OCI-LY1 (cell line): ENCODE data around the gene POLR1A.

Experiments used
- H2AFZ ChIP-seq: fragments of 200-600 bp; sonication (generic), shearing (Covaris generic); 2 replicates; pipeline ENCODE4 v1.6.0; 2014; ENCODE audit warnings: antibody characterized with exemption, mild to moderate bottlenecking, low read length
- H3F3A ChIP-seq: fragments of 200-600 bp; sonication (generic), shearing (Covaris generic); 2 replicates; pipeline ENCODE4 v1.6.0; 2014; ENCODE audit warnings: mild to moderate bottlenecking, antibody characterized with exemption, low read length, moderate library complexity; ENCODE audit not compliant: insufficient read depth
- H3K27ac ChIP-seq: fragments of 200-600 bp; sonication (generic); 2 replicates; pipeline ENCODE4 v1.5.1; 2014; ENCODE audit warnings: low read length, mixed run types, mild to moderate bottlenecking, low read depth; ENCODE audit not compliant: poor library complexity, severe bottlenecking
- H3K27me3 ChIP-seq: fragments of 200-600 bp; sonication (generic); 2 replicates; pipeline ENCODE4 v1.6.0; 2014; ENCODE audit warnings: antibody characterized with exemption, mild to moderate bottlenecking, low read length, moderate library complexity; ENCODE audit not compliant: insufficient read depth
- H3K36me3 ChIP-seq: fragments of 200-600 bp; sonication (generic); 2 replicates; pipeline ENCODE4 v1.6.1; 2014; ENCODE audit warnings: mild to moderate bottlenecking, antibody characterized with exemption, low read length, moderate library complexity, mixed read lengths; ENCODE audit not compliant: insufficient read depth
- H3K4me1 ChIP-seq: fragments of 200-600 bp; sonication (generic); 2 replicates; pipeline ENCODE4 v1.5.1; 2014; ENCODE audit warnings: mild to moderate bottlenecking, low read length, moderate library complexity; ENCODE audit not compliant: insufficient read depth, severe bottlenecking
- H3K4me2 ChIP-seq: fragments of 200-600 bp; sonication (generic), shearing (Covaris generic); 2 replicates; pipeline ENCODE4 v1.6.1; 2014; ENCODE audit warnings: low read length
- H3K4me3 ChIP-seq: fragments of 200-600 bp; sonication (generic); 2 replicates; pipeline ENCODE4 v1.5.1; 2014; ENCODE audit warnings: low read length, low read depth, mild to moderate bottlenecking, mixed read lengths; ENCODE audit not compliant: poor library complexity, severe bottlenecking
- H3K79me2 ChIP-seq: fragments of 200-600 bp; shearing (Covaris generic); 2 replicates; pipeline ENCODE4 v1.6.1; 2016; ENCODE audit warnings: mixed run types, low read length, mixed read lengths; ENCODE audit not compliant: insufficient read depth
- H3K9ac ChIP-seq: fragments of 200-600 bp; sonication (generic), shearing (Covaris generic); 2 replicates; pipeline ENCODE4 v1.6.1; 2014; ENCODE audit warnings: mild to moderate bottlenecking, low read length, mixed read lengths
- H3K9me2 ChIP-seq: fragments of 200-600 bp; sonication (generic), shearing (Covaris generic); 2 replicates; pipeline ENCODE4 v1.6.1; 2014; ENCODE audit warnings: low read depth, mild to moderate bottlenecking, low read length, mixed read lengths
- H3K9me3 ChIP-seq: fragments of 200-600 bp; shearing (Covaris generic); 2 replicates; pipeline ENCODE4 v1.6.1; 2014; ENCODE audit warnings: low read length, mixed read lengths
- H4K20me1 ChIP-seq: fragments of 200-600 bp; sonication (generic), shearing (Covaris generic); 2 replicates; pipeline ENCODE4 v1.6.0; 2016; ENCODE audit warnings: mild to moderate bottlenecking, low read length; ENCODE audit not compliant: insufficient read depth
- EZH2 ChIP-seq: fragments of 200-600 bp; sonication (generic), shearing (Covaris generic); IDR thresholded peaks from 2 replicates; pipeline ENCODE4 v1.8.0; 2017; ENCODE audit warnings: borderline replicate concordance, mixed run types, mild to moderate bottlenecking, antibody characterized with exemption, low read length, moderate library complexity, mixed read lengths
- TF ChIP-seq, protein P1 (sequence below): fragments of 200-600 bp; sonication (generic), shearing (Covaris generic); IDR thresholded peaks from 2 replicates; pipeline ENCODE4 v1.5.1; 2017; ENCODE audit warnings: mild to moderate bottlenecking, antibody characterized with exemption, low read length, moderate library complexity, mixed read lengths

Gene POLR1A

DNA sequence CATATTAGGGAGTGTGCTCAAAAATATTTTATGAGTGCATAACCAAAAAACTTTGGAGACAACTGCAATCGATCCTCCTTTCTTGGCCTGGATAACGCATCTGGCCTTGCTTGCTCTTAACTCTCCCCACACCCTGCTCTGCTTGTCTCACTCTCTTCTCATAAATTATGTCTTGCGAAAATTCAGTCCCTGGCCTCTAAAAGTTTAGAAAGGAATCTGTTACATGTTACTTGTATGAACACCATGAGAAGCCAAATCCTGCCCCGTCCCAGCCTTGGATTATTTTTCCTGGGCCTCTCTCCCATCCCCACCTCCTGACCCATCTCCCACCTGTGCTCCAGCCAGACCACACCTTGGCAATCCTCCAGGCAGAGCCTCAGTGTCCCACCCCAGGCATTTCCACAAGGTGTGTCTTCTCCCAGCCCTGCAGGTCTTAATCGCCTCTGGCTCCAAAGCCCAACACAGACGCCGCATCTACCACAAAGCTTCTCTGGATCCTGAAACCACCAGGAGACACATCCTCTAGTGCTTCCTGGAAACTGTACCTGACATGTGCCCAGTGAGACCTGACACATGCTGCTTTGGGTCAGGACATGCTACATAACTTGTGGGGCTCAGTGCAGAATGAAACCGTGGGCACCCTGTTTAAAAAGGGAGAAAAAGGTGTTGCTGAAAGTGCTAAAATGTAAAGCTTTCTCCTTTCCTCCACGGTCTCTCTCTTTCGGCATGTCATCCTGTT lies 117.3 kb downstream of the POLR1A start:
- H3K36me3 ChIP-seq = no peaks in the 10 kb centered on the region
- no peaks in the 10 kb centered on the region for H3K9me3 ChIP-seq
- H3K27ac ChIP-seq = no peak overlapping the region
- H3K4me3 ChIP-seq = no peak overlapping the region
- no peak overlapping the region for H2AFZ ChIP-seq
- no peak overlapping the region for H3K4me2 ChIP-seq
- H3K4me1 ChIP-seq = no peaks in the 10 kb centered on the region
- H3K9me2 ChIP-seq = no peaks in the 10 kb centered on the region
- H3K9ac ChIP-seq = no peak overlapping the region
- TF ChIP-seq, protein P1, sequence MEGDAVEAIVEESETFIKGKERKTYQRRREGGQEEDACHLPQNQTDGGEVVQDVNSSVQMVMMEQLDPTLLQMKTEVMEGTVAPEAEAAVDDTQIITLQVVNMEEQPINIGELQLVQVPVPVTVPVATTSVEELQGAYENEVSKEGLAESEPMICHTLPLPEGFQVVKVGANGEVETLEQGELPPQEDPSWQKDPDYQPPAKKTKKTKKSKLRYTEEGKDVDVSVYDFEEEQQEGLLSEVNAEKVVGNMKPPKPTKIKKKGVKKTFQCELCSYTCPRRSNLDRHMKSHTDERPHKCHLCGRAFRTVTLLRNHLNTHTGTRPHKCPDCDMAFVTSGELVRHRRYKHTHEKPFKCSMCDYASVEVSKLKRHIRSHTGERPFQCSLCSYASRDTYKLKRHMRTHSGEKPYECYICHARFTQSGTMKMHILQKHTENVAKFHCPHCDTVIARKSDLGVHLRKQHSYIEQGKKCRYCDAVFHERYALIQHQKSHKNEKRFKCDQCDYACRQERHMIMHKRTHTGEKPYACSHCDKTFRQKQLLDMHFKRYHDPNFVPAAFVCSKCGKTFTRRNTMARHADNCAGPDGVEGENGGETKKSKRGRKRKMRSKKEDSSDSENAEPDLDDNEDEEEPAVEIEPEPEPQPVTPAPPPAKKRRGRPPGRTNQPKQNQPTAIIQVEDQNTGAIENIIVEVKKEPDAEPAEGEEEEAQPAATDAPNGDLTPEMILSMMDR = no peak
- TF ChIP-seq EZH2 = no peak
- no peaks in the 10 kb centered on the region for H3K27me3 ChIP-seq
- no peaks in the 10 kb centered on the region for H3K79me2 ChIP-seq
- no peaks in the 10 kb centered on the region for H4K20me1 ChIP-seq
- no peaks in the 10 kb centered on the region for H3F3A ChIP-seq

- no peak overlapping the region for H3K27ac ChIP-seq
- H3K4me3 ChIP-seq = no peak overlapping the region
- no peaks in the 10 kb centered on the region for H3F3A ChIP-seq
- H3K27me3 ChIP-seq = no peaks in the 10 kb centered on the region
- no peaks in the 10 kb centered on the region for H3K9me3 ChIP-seq
- no peaks in the 10 kb centered on the region for H3K36me3 ChIP-seq
- H3K9me2 ChIP-seq = no peaks in the 10 kb centered on the region
- H3K4me2 ChIP-seq = no peak overlapping the region
- no peaks in the 10 kb centered on the region for H4K20me1 ChIP-seq
- no peaks in the 10 kb centered on the region for H3K79me2 ChIP-seq
- H3K9ac ChIP-seq = no peak overlapping the region
- TF ChIP-seq, protein P1 = no peak
- TF ChIP-seq EZH2 = no peak
- H3K4me1 ChIP-seq = no peaks in the 10 kb centered on the region
- H2AFZ ChIP-seq = no peak overlapping the region
These were observed 118.2 kb downstream of the POLR1A start for GRCh38 chr2:85987266-85988174.

DNA sequence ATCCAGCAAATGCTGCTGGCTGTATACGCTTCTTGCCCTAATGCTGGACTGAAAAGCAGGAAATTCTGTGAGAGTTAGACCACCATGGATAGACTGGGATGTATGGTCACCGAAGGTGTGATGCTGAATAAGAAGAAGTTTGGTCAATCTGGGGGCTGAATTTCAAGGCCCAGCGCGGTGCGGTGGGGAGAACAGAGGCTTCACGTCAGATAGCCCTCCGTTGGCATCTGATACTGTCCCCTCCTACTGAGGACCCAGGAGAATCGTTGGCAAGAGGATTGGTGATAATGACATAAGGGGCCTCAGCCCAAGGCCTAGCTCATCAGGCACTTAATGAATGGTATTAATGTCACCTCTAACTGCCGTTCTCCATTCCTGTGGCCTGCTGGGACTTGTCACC lies 119.6 kb downstream of the POLR1A start:
- Histone ChIP-seq H2AFZ (no peak overlapping the region), H3K9me2 (no peaks in the 10 kb centered on the region), H3K4me1 (no peaks in the 10 kb centered on the region), H3K9me3 (no peaks in the 10 kb centered on the region), H3K4me2 (no peak overlapping the region), H3K9ac (no peak overlapping the region), H3K4me3 (no peak overlapping the region), H3F3A (no peaks in the 10 kb centered on the region), H3K79me2 (no peaks in the 10 kb centered on the region), H4K20me1 (no peaks in the 10 kb centered on the region), H3K27me3 (no peaks in the 10 kb centered on the region), H3K36me3 (no peaks in the 10 kb centered on the region), H3K27ac (no peak overlapping the region)
- TF ChIP-seq EZH2 = no peak
- TF ChIP-seq, protein P1 = no peak
